ENCODE data around the gene PADI1. TPM values are rescaled to one million over a fixed set of nuclear protein-coding genes. Genes with fewer than 3 reads are reported as not detected.

PADI1 gene
- total RNA-seq, 4 donors from 2014 or later, result not detected

DNA sequence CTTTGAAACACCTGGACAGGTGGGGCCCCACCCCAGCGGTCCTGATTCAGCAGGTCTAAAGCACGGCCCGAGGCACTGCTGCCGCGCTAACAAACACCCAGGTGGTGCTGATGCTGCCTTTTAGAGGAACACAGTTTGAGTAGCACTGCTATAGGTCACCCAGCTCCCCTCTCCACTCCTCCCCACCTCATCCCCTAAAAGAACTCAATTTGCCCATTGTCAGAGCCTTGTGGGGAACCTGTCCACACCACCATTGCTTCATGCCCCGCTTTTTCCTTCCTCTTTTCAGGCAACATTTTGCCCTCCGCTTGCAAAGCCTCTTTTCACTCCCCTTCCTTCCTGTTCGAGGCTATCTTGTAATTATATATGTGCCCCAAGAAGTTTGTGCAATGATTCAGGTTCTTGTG is 76.8 kb downstream of the PADI1 start:
- H3K4me1 ChIP-seq, result no peaks in the 10 kb centered on the region
- no peak overlapping the region for H3K27ac ChIP-seq
- H3K4me3 ChIP-seq, result no peak overlapping the region
- no peaks in the 10 kb centered on the region for H3K9me3 ChIP-seq
- TF ChIP-seq POLR2A (IDR thresholded peaks at IDR 0.05), result no peak
- TF ChIP-seq CTCF (IDR thresholded peaks at IDR 0.05), result no peak
- no peaks in the 10 kb centered on the region for H3K36me3 ChIP-seq
- peak in 1 of 3 donors; percentile 35 for DNase-seq
- H3K27me3 ChIP-seq, result no peaks in the 10 kb centered on the region

- Histone ChIP-seq H3K4me1 (no peaks in the 10 kb centered on the region), H3K9me3 (no peaks in the 10 kb centered on the region), H3K27me3 (no peaks in the 10 kb centered on the region), H3K4me3 (no peak overlapping the region), H3K27ac (no peak overlapping the region), H3K36me3 (no peaks in the 10 kb centered on the region)
- peak in 1 of 3 donors; percentile 13 for DNase-seq
- TF ChIP-seq POLR2A (IDR thresholded peaks at IDR 0.05), result no peak
- no peak for TF ChIP-seq CTCF (IDR thresholded peaks at IDR 0.05)
Observed at GRCh38 chr1:17282836-17283235, 77.9 kb downstream of the PADI1 start.

DNA sequence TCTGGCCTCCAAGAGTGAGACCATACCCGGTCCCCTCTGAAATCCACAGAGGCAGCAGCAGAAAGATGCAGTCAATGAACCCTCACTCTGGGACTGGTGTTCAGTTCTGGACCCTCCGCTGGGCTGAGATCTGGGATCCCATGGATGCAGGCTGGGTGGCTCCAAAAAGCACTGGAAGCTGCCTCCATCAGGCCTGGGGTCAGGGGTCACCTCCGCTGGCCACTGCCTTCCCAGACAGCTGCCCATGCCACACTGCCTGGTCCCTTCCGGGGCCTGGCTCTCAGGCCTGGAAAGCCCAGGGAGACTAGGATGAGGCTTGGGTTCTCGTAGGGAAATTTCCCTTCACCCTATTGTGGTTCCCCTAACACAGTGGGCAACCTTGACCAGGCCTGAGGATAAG is 81.7 kb downstream of the PADI1 start:
- Histone ChIP-seq H3K4me1 (no peaks in the 10 kb centered on the region), H3K27ac (no peak overlapping the region), H3K9me3 (no peaks in the 10 kb centered on the region), H3K36me3 (no peaks in the 10 kb centered on the region), H3K27me3 (no peaks in the 10 kb centered on the region), H3K4me3 (no peak overlapping the region)
- DNase-seq, result peak in 1 of 3 donors; percentile 29
- no peak for TF ChIP-seq POLR2A (IDR thresholded peaks at IDR 0.05)
- no peak for TF ChIP-seq CTCF (IDR thresholded peaks at IDR 0.05)

- no peaks in the 10 kb centered on the region for H3K27me3 ChIP-seq
Observed at GRCh38 chr1:17287130-17287776, 82.3 kb downstream of the PADI1 start.

GRCh38 chr1:17289721-17290120 is 84.8 kb downstream of the PADI1 start:
- Histone ChIP-seq H3K9me3 (no peaks in the 10 kb centered on the region), H3K27me3 (no peaks in the 10 kb centered on the region), H3K4me1 (no peaks in the 10 kb centered on the region), H3K4me3 (no peak overlapping the region), H3K27ac (no peak overlapping the region), H3K36me3 (no peaks in the 10 kb centered on the region)
- peak in 1 of 3 donors; percentile 1 for DNase-seq
- TF ChIP-seq CTCF (IDR thresholded peaks at IDR 0.05) (no peak), POLR2A (IDR thresholded peaks at IDR 0.05) (no peak)

More at GRCh38 chr1:17287130-17287776, 82.3 kb downstream of the PADI1 start:
- Histone ChIP-seq H3K27ac (no peak overlapping the region), H3K4me1 (no peaks in the 10 kb centered on the region), H3K4me3 (no peak overlapping the region), H3K9me3 (no peaks in the 10 kb centered on the region), H3K36me3 (no peaks in the 10 kb centered on the region)
- TF ChIP-seq POLR2A (IDR thresholded peaks at IDR 0.05) (no peak), CTCF (IDR thresholded peaks at IDR 0.05) (no peak)
- DNase-seq, result peak in 1 of 3 donors; percentile 23
